Stimulated activated naive CD8-positive, alpha-beta T cell treated with anti-CD3 and anti-CD28 coated beads, Interleukin-15, Interleukin-2, amounts not matched to agents 100 ng/mL and 50 ng/mL, for 24 hours (primary cell): ENCODE results near the gene RAB11FIP3.
"Not testable (repeated sequence)": the region's sequence is repeated elsewhere in the genome, so short reads cannot be mapped to it uniquely, and the experiment has no call there.

Experiments used
- H3K27ac Mint-ChIP-seq: one replicate; pipeline ENCODE4 v1.8.0; 2021; ENCODE audit warnings: mild to moderate bottlenecking, mixed read lengths
- H3K27me3 Mint-ChIP-seq: one replicate; pipeline ENCODE4 v1.8.0; 2021; ENCODE audit warnings: mixed read lengths
- H3K36me3 Mint-ChIP-seq: one replicate; pipeline ENCODE4 v1.8.0; 2021; ENCODE audit warnings: low read depth, mixed read lengths
- H3K4me1 Mint-ChIP-seq: one replicate; pipeline ENCODE4 v1.8.0; 2021; ENCODE audit warnings: low read depth, mixed read lengths
- H3K4me3 Mint-ChIP-seq: one replicate; pipeline ENCODE4 v1.8.0; 2021; ENCODE audit warnings: mild to moderate bottlenecking, mixed read lengths
- H3K9me3 Mint-ChIP-seq: one replicate; pipeline ENCODE4 v1.8.0; 2021; ENCODE audit warnings: mixed read lengths

Gene RAB11FIP3

GRCh38 chr16:463071-463470, 37.6 kb downstream of the RAB11FIP3 start:
- Mint-ChIP-seq H3K36me3 (peaks cover 7% of the 10 kb centered on the region), H3K4me1 (no peaks in the 10 kb centered on the region), H3K27ac (no peak overlapping the region), H3K4me3 (no peak overlapping the region), H3K27me3 (no peaks in the 10 kb centered on the region), H3K9me3 (no peaks in the 10 kb centered on the region)

- Mint-ChIP-seq H3K4me1 (no peaks in the 10 kb centered on the region), H3K9me3 (no peaks in the 10 kb centered on the region), H3K4me3 (no peak overlapping the region), H3K27ac (no peak overlapping the region), H3K27me3 (no peaks in the 10 kb centered on the region), H3K36me3 (peaks cover 5% of the 10 kb centered on the region)
Observed at GRCh38 chr16:466651-467050, 41.2 kb downstream of the RAB11FIP3 start.

GRCh38 chr16:467249-467871, 41.9 kb downstream of the RAB11FIP3 start:
- H3K36me3 Mint-ChIP-seq, H3K4me1 Mint-ChIP-seq, H3K9me3 Mint-ChIP-seq, H3K4me3 Mint-ChIP-seq, H3K27ac Mint-ChIP-seq, H3K27me3 Mint-ChIP-seq: not testable (repeated sequence)

- H3K27ac Mint-ChIP-seq, result no peak overlapping the region
- H3K4me1 Mint-ChIP-seq, result no peaks in the 10 kb centered on the region
- no peak overlapping the region for H3K4me3 Mint-ChIP-seq
- H3K9me3 Mint-ChIP-seq, result no peaks in the 10 kb centered on the region
- no peaks in the 10 kb centered on the region for H3K27me3 Mint-ChIP-seq
- H3K36me3 Mint-ChIP-seq, result no peaks in the 10 kb centered on the region
Observed at GRCh38 chr16:468068-468821, 42.8 kb downstream of the RAB11FIP3 start.

- not testable (repeated sequence) for H3K4me1 Mint-ChIP-seq, H3K36me3 Mint-ChIP-seq, H3K9me3 Mint-ChIP-seq, H3K27ac Mint-ChIP-seq, H3K27me3 Mint-ChIP-seq, H3K4me3 Mint-ChIP-seq
Observed at GRCh38 chr16:469459-469858, 44.0 kb downstream of the RAB11FIP3 start.

GRCh38 chr16:470418-470817, 45.0 kb downstream of the RAB11FIP3 start:
- H3K9me3 Mint-ChIP-seq, result no peaks in the 10 kb centered on the region
- H3K27ac Mint-ChIP-seq, result no peak overlapping the region
- no peaks in the 10 kb centered on the region for H3K36me3 Mint-ChIP-seq
- H3K4me1 Mint-ChIP-seq, result no peaks in the 10 kb centered on the region
- no peaks in the 10 kb centered on the region for H3K27me3 Mint-ChIP-seq
- H3K4me3 Mint-ChIP-seq, result no peak overlapping the region

- Mint-ChIP-seq H3K4me3 (no peak overlapping the region), H3K4me1 (no peaks in the 10 kb centered on the region), H3K36me3 (no peaks in the 10 kb centered on the region), H3K27me3 (no peaks in the 10 kb centered on the region), H3K27ac (no peak overlapping the region), H3K9me3 (no peaks in the 10 kb centered on the region)
Observed at GRCh38 chr16:471353-472198, 46.1 kb downstream of the RAB11FIP3 start.

- H3K36me3 Mint-ChIP-seq, result no peaks in the 10 kb centered on the region
- no peaks in the 10 kb centered on the region for H3K27me3 Mint-ChIP-seq
- no peaks in the 10 kb centered on the region for H3K4me1 Mint-ChIP-seq
- no peak overlapping the region for H3K27ac Mint-ChIP-seq
- no peak overlapping the region for H3K4me3 Mint-ChIP-seq
- H3K9me3 Mint-ChIP-seq, result no peaks in the 10 kb centered on the region
Observed at GRCh38 chr16:472199-472504, 46.7 kb downstream of the RAB11FIP3 start.

GRCh38 chr16:473046-474043, 47.9 kb downstream of the RAB11FIP3 start:
- no peak overlapping the region for H3K4me3 Mint-ChIP-seq
- H3K27ac Mint-ChIP-seq, result no peak overlapping the region
- no peaks in the 10 kb centered on the region for H3K4me1 Mint-ChIP-seq
- H3K36me3 Mint-ChIP-seq, result no peaks in the 10 kb centered on the region
- H3K27me3 Mint-ChIP-seq, result no peaks in the 10 kb centered on the region
- no peaks in the 10 kb centered on the region for H3K9me3 Mint-ChIP-seq

GRCh38 chr16:474420-475122, 49.1 kb downstream of the RAB11FIP3 start:
- no peaks in the 10 kb centered on the region for H3K27me3 Mint-ChIP-seq
- H3K9me3 Mint-ChIP-seq, result no peaks in the 10 kb centered on the region
- H3K4me3 Mint-ChIP-seq, result no peak overlapping the region
- H3K4me1 Mint-ChIP-seq, result no peaks in the 10 kb centered on the region
- no peak overlapping the region for H3K27ac Mint-ChIP-seq
- no peaks in the 10 kb centered on the region for H3K36me3 Mint-ChIP-seq

GRCh38 chr16:476039-476438, 50.6 kb downstream of the RAB11FIP3 start:
- H3K4me3 Mint-ChIP-seq, result no peak overlapping the region
- no peaks in the 10 kb centered on the region for H3K9me3 Mint-ChIP-seq
- H3K27me3 Mint-ChIP-seq, result no peaks in the 10 kb centered on the region
- no peaks in the 10 kb centered on the region for H3K4me1 Mint-ChIP-seq
- no peaks in the 10 kb centered on the region for H3K36me3 Mint-ChIP-seq
- H3K27ac Mint-ChIP-seq, result no peak overlapping the region

GRCh38 chr16:477301-478157, 52.1 kb downstream of the RAB11FIP3 start:
- no peaks in the 10 kb centered on the region for H3K4me1 Mint-ChIP-seq
- no peaks in the 10 kb centered on the region for H3K9me3 Mint-ChIP-seq
- H3K4me3 Mint-ChIP-seq, result no peak overlapping the region
- no peaks in the 10 kb centered on the region for H3K27me3 Mint-ChIP-seq
- H3K27ac Mint-ChIP-seq, result no peak overlapping the region
- no peaks in the 10 kb centered on the region for H3K36me3 Mint-ChIP-seq

GRCh38 chr16:478287-478686, 52.8 kb downstream of the RAB11FIP3 start:
- not testable (repeated sequence) for H3K27ac Mint-ChIP-seq, H3K9me3 Mint-ChIP-seq, H3K27me3 Mint-ChIP-seq, H3K4me3 Mint-ChIP-seq, H3K4me1 Mint-ChIP-seq, H3K36me3 Mint-ChIP-seq
